ENCODE data around the gene CBLB.

The CBLB gene

DNA sequence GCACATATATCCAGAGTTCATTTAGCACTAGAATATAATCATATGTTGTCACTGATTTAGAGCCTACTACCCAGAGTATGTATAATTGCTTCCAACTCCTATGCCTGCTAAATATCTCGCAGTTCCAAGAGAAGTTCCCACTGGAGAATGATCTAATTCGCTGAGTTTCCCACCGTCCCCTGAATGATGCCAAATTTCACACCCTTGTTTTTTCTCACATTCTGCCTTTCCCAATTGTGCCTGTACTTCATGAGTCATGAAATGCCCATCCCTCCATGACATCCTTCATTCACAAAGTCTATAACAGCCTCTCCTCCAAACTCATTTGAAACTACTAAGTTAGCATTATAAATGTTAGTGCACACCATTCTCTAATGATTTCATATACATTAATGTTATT lies 177.2 kb downstream of the CBLB start:
- no peak for DNase-seq (ENCODE audit: low read depth in 2 of 2)

DNA sequence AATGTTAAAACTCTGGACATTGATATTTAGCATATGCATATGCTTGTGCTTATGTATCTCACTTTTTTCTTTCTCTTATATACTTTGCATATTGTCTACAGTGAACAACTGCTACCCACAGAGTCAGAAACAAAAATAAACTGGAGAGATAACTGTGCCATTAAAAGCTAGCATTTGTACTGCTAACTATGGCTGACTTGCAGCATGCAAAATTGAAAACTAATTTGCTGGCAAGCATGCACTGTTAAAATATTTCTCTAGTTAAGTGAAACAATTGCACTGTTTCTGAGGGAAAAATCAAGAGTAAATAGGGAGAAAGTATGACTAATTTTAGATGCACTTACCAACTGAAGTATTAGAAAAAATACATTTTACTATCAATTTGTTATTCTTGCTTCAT lies 177.8 kb downstream of the CBLB start:
- DNase-seq (ENCODE audit: low read depth in 2 of 2) = no peak

DNA sequence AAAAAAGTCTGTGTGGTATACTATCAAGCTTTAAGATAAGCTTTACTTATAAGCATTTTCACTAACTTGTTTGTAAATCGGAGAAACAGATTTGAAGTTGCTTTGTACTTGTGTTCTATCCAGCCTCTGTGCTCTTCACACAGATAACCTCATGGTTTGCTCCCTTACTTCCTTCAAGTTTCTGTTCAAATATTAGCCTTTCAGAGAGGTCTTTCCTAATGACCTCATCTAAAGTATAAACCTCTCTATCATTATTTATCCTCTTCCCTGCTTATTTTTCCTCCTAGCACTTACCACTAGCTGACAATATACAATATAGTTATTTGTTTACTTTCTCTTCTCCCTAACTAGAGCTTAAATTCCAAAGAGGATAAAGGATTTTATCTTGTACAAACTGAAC lies 180.0 kb downstream of the CBLB start:
- no peak for DNase-seq (ENCODE audit: low read depth in 2 of 2)

- peak in 1 of 2 experiments; percentile 6 for DNase-seq (ENCODE audit: low read depth in 2 of 2)
Measured at GRCh38 chr3:105686278-105686897, 182.4 kb downstream of the CBLB start.

GRCh38 chr3:105679951-105680350 lies 188.9 kb downstream of the CBLB start:
- no peak for DNase-seq (ENCODE audit: low read depth in 2 of 2)

DNA sequence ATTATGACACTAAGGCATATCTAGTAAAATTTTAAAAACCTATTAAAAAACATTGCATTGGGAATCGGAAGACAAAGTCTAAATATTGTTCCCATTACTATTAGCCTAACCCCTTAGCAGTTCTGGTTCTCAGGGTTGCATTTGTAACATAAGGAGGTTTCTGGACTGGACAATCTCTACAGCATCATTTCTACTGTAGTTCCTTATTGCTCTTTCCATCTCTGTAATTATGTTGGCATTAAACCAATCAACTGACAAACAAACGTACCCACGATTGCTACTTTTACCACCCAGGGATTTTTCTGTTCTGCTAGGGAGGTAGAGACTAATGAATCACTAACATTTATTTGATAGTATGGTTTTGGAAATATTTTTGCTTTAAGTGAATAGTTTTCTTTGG lies 190.8 kb downstream of the CBLB start:
- DNase-seq (ENCODE audit: low read depth in 2 of 2) = no peak

GRCh38 chr3:105676621-105677300 lies 192.1 kb downstream of the CBLB start:
- DNase-seq (ENCODE audit: low read depth in 2 of 2) = no peak

DNA sequence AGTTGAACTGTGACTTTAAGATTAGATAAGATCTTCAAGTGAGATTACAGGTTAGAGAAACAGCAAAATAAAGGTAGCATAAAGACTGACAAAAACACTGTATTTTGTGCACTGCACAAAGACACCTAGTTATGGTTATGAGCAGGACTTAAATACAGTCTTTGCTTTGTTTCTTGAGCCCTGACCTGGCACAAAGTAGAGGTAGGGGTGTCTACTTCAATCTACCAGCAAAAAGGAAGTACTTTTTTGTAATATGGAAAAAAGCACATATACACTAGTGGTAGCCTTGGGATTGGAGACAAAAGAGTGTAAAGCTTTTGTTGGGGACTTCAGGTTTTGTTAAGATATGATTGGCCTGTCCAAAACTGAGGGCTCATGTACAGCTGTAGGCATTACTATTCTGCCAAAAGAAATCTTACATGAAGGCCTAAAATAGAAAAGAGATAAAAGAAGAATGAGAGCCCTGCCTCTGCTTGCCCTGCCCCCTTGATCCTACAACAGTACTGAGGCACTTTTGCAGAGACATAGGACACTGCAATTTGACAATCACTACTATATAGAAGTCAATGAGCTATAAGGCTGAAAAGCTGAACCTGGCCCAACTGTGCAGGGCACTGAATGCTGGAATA lies 194.3 kb downstream of the CBLB start:
- DNase-seq (ENCODE audit: low read depth in 2 of 2) = no peak

- no peak for DNase-seq (ENCODE audit: low read depth in 2 of 2)
Measured at GRCh38 chr3:105672996-105673395, 195.8 kb downstream of the CBLB start.

GRCh38 chr3:105662306-105662705 lies 206.5 kb downstream of the CBLB start:
- no peak for DNase-seq (ENCODE audit: low read depth in 2 of 2)

GRCh38 chr3:105661461-105661860 lies 207.4 kb downstream of the CBLB start:
- no peak for DNase-seq (ENCODE audit: low read depth in 2 of 2)

DNA sequence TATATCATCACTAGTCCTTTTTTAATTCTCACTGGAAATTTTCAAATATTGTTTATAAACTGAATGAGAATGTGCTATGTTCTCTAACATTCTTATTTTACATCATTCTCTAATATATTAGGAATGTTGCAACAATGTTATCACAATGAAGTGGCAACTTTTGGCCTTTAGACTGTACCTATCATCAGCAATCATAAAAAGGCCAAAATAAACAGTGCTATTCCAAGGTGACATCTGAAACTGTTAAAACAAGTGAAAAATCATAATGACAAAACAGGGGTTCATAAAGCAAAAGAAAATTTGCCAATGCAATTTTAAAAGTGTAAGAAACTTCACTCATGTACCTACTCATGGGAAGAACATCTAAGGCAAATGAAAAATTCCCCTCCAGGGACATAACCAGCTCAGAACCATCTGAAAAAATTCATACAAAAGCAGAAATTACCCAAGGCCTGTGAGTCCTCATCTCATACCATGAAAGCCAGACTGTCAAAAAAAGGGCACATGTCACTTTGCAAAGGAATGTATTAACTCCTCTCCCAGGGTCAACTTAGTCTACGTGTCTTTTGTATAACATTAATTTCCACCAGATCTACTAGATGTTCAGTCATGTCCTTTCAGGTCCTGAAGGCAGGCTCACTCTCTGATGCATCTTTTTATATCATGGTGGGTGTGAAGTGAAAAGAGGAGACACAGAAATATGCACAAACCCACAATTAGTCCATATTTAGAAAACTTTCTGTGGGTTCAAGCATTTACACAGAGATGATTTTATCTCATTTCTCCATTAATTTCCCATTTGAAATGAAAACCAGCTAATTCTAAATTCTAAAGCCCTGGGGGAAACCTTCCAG lies 211.9 kb downstream of the CBLB start:
- no peak for DNase-seq (ENCODE audit: low read depth in 2 of 2)

DNA sequence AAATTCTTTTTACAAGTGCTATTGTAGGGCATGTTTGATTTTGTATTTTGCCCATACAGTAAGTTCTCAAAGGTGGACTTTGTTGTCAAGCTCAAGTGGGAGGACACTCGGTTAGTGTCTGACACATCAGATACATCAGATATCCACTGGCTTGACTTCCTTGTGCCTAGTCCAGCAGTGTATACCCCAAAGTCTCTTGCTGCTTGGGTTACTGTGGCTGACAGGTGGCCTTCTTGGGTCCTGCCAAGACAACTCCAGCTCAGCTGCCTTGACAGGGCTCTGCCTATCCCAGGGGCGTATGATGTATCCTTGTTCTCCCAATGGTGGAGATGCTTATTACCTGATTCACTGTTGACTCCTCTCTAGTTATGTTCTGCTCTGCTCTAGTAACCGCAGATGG lies 214.9 kb downstream of the CBLB start:
- no peak for DNase-seq (ENCODE audit: low read depth in 2 of 2)

GRCh38 chr3:105653166-105653565 lies 215.6 kb downstream of the CBLB start:
- no peak for DNase-seq (ENCODE audit: low read depth in 2 of 2)

- no peak for DNase-seq (ENCODE audit: low read depth in 2 of 2)
Measured at GRCh38 chr3:105649480-105649879, 219.3 kb downstream of the CBLB start.

DNA sequence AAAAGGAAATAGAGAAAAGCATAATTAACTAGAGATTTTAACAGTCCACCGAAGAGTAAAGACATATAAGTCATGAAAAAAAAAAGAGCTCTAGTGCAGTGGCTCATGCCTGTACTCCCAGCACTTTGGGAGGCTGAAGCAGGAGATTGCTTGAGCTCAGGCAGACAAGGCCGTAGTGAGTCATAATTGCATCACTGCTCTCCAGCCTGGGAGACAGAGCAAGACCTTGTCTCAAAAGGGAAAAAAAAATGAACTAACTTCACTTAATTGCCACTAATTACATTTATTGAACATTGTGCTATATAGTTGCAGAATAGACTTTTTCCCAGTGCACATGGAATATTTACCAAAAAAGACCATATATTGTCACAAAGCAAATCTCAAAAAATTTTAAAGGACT lies 221.8 kb downstream of the CBLB start:
- DNase-seq (ENCODE audit: low read depth in 2 of 2) = peak; percentile 71

DNA sequence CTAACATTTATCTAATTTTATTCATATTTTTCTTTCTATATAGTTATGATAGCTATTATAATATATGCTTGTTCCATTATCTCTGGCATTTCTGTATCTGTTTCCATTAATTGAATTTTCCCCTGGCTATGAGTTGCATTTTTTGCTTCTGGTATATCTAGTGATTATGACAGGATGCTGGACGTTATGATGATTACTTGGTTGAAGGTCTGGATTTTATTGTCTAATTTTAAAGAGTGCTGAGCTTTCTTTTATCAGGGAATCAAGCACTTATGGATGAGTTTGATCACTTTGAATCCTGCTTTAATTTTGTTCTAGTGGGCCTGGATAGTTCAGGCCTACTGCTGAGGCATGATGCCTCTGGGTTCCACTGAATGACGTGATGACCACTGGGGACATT lies 229.7 kb downstream of the CBLB start:
- DNase-seq (ENCODE audit: low read depth in 2 of 2) = no peak

DNA sequence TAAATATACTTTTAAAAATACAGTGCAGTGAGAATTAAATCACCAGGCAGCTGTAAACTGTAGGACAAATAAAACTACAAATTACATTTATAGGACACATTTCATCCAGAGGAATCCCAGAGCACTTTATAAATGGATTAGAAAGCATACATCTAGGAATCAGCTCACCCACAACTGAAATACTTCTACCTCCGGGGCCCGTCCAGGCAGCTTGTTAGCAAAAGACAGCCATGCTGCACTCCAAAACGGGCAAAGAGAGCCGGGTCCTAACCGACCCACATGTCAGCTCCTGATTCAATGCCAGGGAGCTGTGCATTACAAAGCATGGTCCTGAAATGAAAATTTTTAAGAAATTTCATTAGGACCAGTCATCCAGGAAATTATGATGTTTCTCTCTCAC lies 234.1 kb downstream of the CBLB start:
- DNase-seq (ENCODE audit: low read depth in 2 of 2) = no peak

GRCh38 chr3:105629718-105630117 lies 239.1 kb downstream of the CBLB start:
- DNase-seq (ENCODE audit: low read depth in 2 of 2) = no peak

- no peak for DNase-seq (ENCODE audit: low read depth in 2 of 2)
Measured at GRCh38 chr3:105626739-105627138, 242.1 kb downstream of the CBLB start.

- no peak for DNase-seq (ENCODE audit: low read depth in 2 of 2)
Measured at GRCh38 chr3:105622169-105622568, 246.6 kb downstream of the CBLB start.

DNA sequence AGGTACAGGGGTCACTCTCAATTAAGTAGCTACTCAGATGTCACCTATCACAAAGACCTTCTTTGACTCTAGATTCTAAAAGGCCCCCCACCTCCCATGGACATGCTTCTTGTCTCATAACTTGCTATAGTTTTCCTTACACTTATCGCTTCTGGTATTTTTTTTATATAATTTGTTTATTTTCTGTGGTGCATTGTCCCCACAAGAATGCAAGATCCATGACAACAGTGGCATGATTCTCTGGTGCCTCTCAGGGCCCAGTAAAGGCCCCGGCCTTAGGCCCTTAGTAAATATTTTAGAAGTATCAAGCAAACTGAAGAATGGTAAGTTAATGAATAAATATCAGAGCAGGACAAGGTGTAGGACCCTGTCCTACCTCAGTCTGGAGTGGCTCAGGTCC lies 248.6 kb downstream of the CBLB start:
- no peak for DNase-seq (ENCODE audit: low read depth in 2 of 2)
